ENCODE data around the gene ACOXL.

DNA sequence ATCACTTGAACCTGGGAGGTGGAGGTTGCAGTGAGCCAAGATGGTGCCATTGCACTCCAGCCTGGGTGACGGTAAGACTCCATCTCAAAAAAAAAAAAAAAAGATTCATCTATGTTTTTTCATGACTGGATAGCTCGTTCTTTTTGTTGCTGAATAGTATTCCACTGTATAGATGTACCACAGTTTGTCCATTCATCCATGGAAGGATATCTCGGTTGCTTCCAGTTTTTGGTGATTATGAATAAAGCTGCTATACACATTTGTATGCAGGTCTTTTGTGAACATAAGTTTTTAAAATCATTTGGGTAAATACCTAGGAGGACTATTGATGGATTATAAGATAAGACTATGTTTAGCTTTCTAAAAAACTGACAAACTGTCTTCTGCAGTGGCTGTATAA, 90.8 kb downstream of the ACOXL start:
- no peak for TF ChIP-seq POLR2A (IDR thresholded peaks at IDR 0.05; ENCODE audit: low read length)
- no peak for TF ChIP-seq GATA1 (IDR thresholded peaks at IDR 0.05; ENCODE audit: low read depth, low read length)

Measured in erythroblast (primary cell).